ENCODE measurements around the gene C1orf210. TPM values are rescaled to one million over a fixed set of nuclear protein-coding genes. Genes with fewer than 3 reads are reported as not detected.
A peak's percentile ranks its signal among the peaks of the same experiment; 100 is the strongest.

C1orf210 gene
- total and polyA plus RNA-seq, 2 of the 13 experiments (the other 11 are each of a cell fraction or from before 2014, with no cell fraction given): 0.49 to 5.1 TPM

- TF ChIP-seq ZNF687 (CRISPR knock-in tag; IDR thresholded peaks at IDR 0.05): peak; percentile 26; the same call in 1 of the 2 replicates
- TF ChIP-seq ZNF619 (CRISPR knock-in tag; IDR thresholded peaks at IDR 0.05): no peak
- peak; percentile 60 for TF ChIP-seq HNF4A (CRISPR knock-in tag; IDR thresholded peaks at IDR 0.05)
- peak; percentile 95 for TF ChIP-seq RARA (CRISPR knock-in tag; IDR thresholded peaks at IDR 0.05)
- TF ChIP-seq TRIM24 (CRISPR knock-in tag; IDR thresholded peaks at IDR 0.05): peak; percentile 74; the same call in 1 of the 2 replicates
- TF ChIP-seq ZBTB20 (CRISPR knock-in tag; IDR thresholded peaks at IDR 0.05; ENCODE audit: borderline replicate concordance, low read depth): no peak
- no peak for TF ChIP-seq ZNF431 (CRISPR knock-in tag; IDR thresholded peaks at IDR 0.05; ENCODE audit: borderline replicate concordance, low read depth)
- no peak for TF ChIP-seq ZBTB40 (IDR thresholded peaks at IDR 0.05)
- TF ChIP-seq ZBTB40 (CRISPR knock-in tag; IDR thresholded peaks at IDR 0.05): 0 out of 2 replicates have a peak, but pooled peaks have one; percentile 15
- no peak for TF ChIP-seq SNAPC2 (CRISPR knock-in tag; IDR thresholded peaks at IDR 0.05)
Measured at GRCh38 chr1:43312663-43313515, 27.5 kb upstream of the C1orf210 start (continued).
